ENCODE measurements around the gene IWS1.

IWS1 gene

GRCh38 chr2:127566139-127566417, 39.8 kb upstream of the IWS1 start:
- TF ChIP-seq CTCF (IDR thresholded peaks at IDR 0.05; ENCODE audit: insufficient read depth, low read depth, low read length, missing control alignments) = no peak
- no peak for DNase-seq (ENCODE audit: low read depth)
- no peak overlapping the region for H3K4me3 ChIP-seq (ENCODE audit: low read depth, low read length)

- DNase-seq (ENCODE audit: low read depth) = no peak
- no peak overlapping the region for H3K4me3 ChIP-seq (ENCODE audit: low read depth, low read length)
- no peak for TF ChIP-seq CTCF (IDR thresholded peaks at IDR 0.05; ENCODE audit: insufficient read depth, low read depth, low read length, missing control alignments)
Measured at GRCh38 chr2:127565261-127566138, 39.2 kb upstream of the IWS1 start.

GRCh38 chr2:127564429-127565260, 38.4 kb upstream of the IWS1 start:
- no peak for TF ChIP-seq CTCF (IDR thresholded peaks at IDR 0.05; ENCODE audit: insufficient read depth, low read depth, low read length, missing control alignments)
- H3K4me3 ChIP-seq (ENCODE audit: low read depth, low read length) = peak overlapping the region; percentile 6; the same call in 1 of the 2 replicates
- no peak for DNase-seq (ENCODE audit: low read depth)

GRCh38 chr2:127563458-127564428, 37.5 kb upstream of the IWS1 start:
- DNase-seq (ENCODE audit: low read depth) = peak; percentile 93
- peak overlapping the region; percentile 14 for H3K4me3 ChIP-seq (ENCODE audit: low read depth, low read length)
- peak; percentile 2 for TF ChIP-seq CTCF (IDR thresholded peaks at IDR 0.05; ENCODE audit: insufficient read depth, low read depth, low read length, missing control alignments)

- DNase-seq (ENCODE audit: low read depth) = no peak
- no peak for TF ChIP-seq CTCF (IDR thresholded peaks at IDR 0.05; ENCODE audit: insufficient read depth, low read depth, low read length, missing control alignments)
- H3K4me3 ChIP-seq (ENCODE audit: low read depth, low read length) = no peak overlapping the region
Measured at GRCh38 chr2:127562936-127563335, 36.6 kb upstream of the IWS1 start.

- DNase-seq (ENCODE audit: low read depth) = no peak
- TF ChIP-seq CTCF (IDR thresholded peaks at IDR 0.05; ENCODE audit: insufficient read depth, low read depth, low read length, missing control alignments) = no peak
- H3K4me3 ChIP-seq (ENCODE audit: low read depth, low read length) = no peak overlapping the region
Measured at GRCh38 chr2:127561371-127561770, 35.1 kb upstream of the IWS1 start.
